ENCODE measurements around the gene SNRPN. TPM values are rescaled to one million over a fixed set of nuclear protein-coding genes. Genes with fewer than 3 reads are reported as not detected.
"Not testable (repeated sequence)": the region's sequence is repeated elsewhere in the genome, so short reads cannot be mapped to it uniquely, and the experiment has no call there.

The SNRPN gene
- total RNA-seq, 1 donor from 2014 or later = 74.5 TPM

- DNase-seq (ENCODE audit: low read depth in 2 of 2) = no peak
These were observed 11.7 kb downstream of the SNRPN start for GRCh38 chr15:24966364-24967103.

- DNase-seq (ENCODE audit: low read depth in 2 of 2) = no peak
These were observed 16.3 kb downstream of the SNRPN start for GRCh38 chr15:24971052-24971451.

- no peak for DNase-seq (ENCODE audit: low read depth in 2 of 2)
These were observed 17.0 kb downstream of the SNRPN start for GRCh38 chr15:24971772-24972171.

GRCh38 chr15:24972707-24973106 lies 17.9 kb downstream of the SNRPN start:
- DNase-seq (ENCODE audit: low read depth in 2 of 2) = not testable (repeated sequence)

- no peak for DNase-seq (ENCODE audit: low read depth in 2 of 2)
These were observed 22.1 kb downstream of the SNRPN start for GRCh38 chr15:24976932-24977331.

GRCh38 chr15:24977686-24978085 lies 22.9 kb downstream of the SNRPN start:
- no peak for DNase-seq (ENCODE audit: low read depth in 2 of 2)

- no peak for DNase-seq (ENCODE audit: low read depth in 2 of 2)
These were observed 30.4 kb downstream of the SNRPN start for GRCh38 chr15:24985224-24985623.

- no peak for DNase-seq (ENCODE audit: low read depth in 2 of 2)
These were observed 31.9 kb downstream of the SNRPN start for GRCh38 chr15:24986653-24987052.

GRCh38 chr15:25019434-25019833 lies 64.6 kb downstream of the SNRPN start:
- no peak for DNase-seq (ENCODE audit: low read depth in 2 of 2)

GRCh38 chr15:25022233-25022632 lies 67.4 kb downstream of the SNRPN start:
- peak in 1 of 2 donors; percentile 16 for DNase-seq (ENCODE audit: low read depth in 2 of 2)

Other genes starting within 250 kb of the SNRPN start
- gene SNURF, start within 50 bp of the SNRPN start, total RNA-seq = 19.6 and 28.1 TPM in 2 replicates

Measured in dermis microvascular lymphatic vessel endothelial cell (primary cell).